BLaER1 (cell line): Measurements from ENCODE around the gene POLR2C.

Experiments used
- H3K27ac ChIP-seq: shearing (Covaris generic); formaldehyde crosslinking; 2 replicates; pipeline ENCODE4 v1.8.1; 2022
- H3K27me3 ChIP-seq: shearing (Covaris generic); formaldehyde crosslinking; 2 replicates; pipeline ENCODE4 v1.8.1; 2022
- H3K36me3 ChIP-seq: shearing (Covaris generic); formaldehyde crosslinking; 2 replicates; pipeline ENCODE4 v1.8.1; 2022
- H3K4me1 ChIP-seq: shearing (Covaris generic); formaldehyde crosslinking; 2 replicates; pipeline ENCODE4 v1.8.1; 2022
- H3K4me2 ChIP-seq: shearing (Covaris generic); formaldehyde crosslinking; 2 replicates; pipeline ENCODE4 v1.8.1; 2022
- H3K4me3 ChIP-seq: shearing (Covaris generic); formaldehyde crosslinking; 2 replicates; pipeline ENCODE4 v1.8.1; 2022
- H3K9ac ChIP-seq: shearing (Covaris generic); formaldehyde crosslinking; 2 replicates; pipeline ENCODE4 v1.8.1; 2022
- H3K9me3 ChIP-seq: shearing (Covaris generic); formaldehyde crosslinking; 2 replicates; pipeline ENCODE4 v1.8.1; 2022
- H4K20me1 ChIP-seq: shearing (Covaris generic); formaldehyde crosslinking; 2 replicates; pipeline ENCODE4 v1.8.1; 2022
- Cebpa-rat ChIP-seq: shearing (Covaris generic); IDR thresholded peaks from 2 replicates; pipeline ENCODE4 v1.8.1; 2022

The POLR2C gene

GRCh38 chr16:57471209-57471608, 8.7 kb downstream of the POLR2C start:
- TF ChIP-seq Cebpa-rat: no peak
- Histone ChIP-seq H3K4me1 (peaks cover 37% of the 10 kb centered on the region), H3K4me3 (no peak overlapping the region), H3K9me3 (no peaks in the 10 kb centered on the region), H3K4me2 (no peak overlapping the region), H3K9ac (no peak overlapping the region), H3K27me3 (no peaks in the 10 kb centered on the region), H3K27ac (no peak overlapping the region), H3K36me3 (peaks cover 84% of the 10 kb centered on the region), H4K20me1 (peaks cover 47% of the 10 kb centered on the region)

DNA sequence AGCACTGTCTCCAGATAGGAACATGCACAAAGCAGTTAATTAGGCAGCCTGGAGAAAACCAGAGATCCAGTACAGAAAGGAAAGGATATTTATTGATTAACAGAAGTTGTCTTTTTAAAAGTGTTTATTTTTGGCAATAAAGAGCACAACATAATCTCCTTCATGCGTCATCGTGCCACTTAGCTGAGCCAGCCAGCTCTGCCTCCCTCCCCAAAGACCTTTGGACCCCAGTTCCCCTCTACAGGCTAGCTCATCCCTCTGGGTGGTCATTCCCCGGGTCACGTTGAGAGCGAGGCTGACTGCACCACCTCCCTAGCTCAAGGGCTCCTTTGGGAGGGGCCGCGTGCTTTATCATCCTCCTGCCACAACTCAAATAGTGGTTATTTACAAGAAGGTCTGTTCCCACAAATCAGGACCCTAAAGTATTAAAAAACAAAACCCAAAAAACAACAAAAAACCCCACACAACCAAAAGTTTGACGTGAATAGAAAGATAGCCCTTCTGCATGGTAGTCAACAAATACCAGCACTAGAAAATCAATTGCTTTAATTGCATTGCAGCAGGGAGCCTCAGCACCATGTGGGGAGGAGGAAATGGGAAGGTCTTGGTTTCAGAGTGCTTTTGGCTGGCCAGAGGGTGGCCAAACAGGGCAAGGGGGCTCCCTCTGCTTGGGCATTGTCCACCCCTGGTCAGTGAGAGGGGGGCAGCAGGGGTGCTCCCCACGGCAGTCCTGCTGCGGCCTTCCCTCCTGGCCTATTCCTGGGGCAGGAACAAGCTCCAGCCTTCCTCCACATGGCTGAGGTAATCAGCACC, 9.6 kb downstream of the POLR2C start:
- no peaks in the 10 kb centered on the region for H3K9me3 ChIP-seq
- no peak overlapping the region for H3K4me3 ChIP-seq
- peaks cover 52% of the 10 kb centered on the region for H4K20me1 ChIP-seq
- H3K4me2 ChIP-seq: peak overlapping the region; percentile 67
- H3K4me1 ChIP-seq: peaks cover 46% of the 10 kb centered on the region
- TF ChIP-seq Cebpa-rat: no peak
- H3K9ac ChIP-seq: peak overlapping the region; percentile 42
- H3K27ac ChIP-seq: peak overlapping the region; percentile 64
- H3K27me3 ChIP-seq: no peaks in the 10 kb centered on the region
- peaks cover 76% of the 10 kb centered on the region for H3K36me3 ChIP-seq

DNA sequence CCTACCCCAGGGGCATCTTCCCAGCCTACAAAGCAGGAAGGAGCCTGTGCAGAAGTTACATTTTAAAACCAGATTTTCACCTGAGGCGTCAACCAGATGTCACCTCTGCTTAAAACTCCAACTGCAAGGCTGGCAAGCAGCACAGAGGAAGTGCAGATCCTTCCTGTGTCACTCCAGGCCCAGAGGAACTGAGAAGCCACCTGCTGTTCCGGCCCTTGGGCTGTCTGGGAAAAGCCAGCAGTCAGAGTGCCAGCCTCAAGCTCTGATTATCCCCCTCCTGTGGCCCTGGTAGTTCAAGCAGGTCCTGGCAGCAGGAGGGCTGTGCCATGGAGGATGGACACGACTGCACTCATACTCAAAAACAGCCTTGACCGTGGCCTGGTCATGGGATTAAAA, 10.2 kb downstream of the POLR2C start:
- Histone ChIP-seq H4K20me1 (peaks cover 58% of the 10 kb centered on the region), H3K4me2 (peak overlapping the region; percentile 67), H3K4me3 (no peak overlapping the region), H3K9ac (peak overlapping the region; percentile 42), H3K27ac (peak overlapping the region; percentile 64), H3K4me1 (peaks cover 52% of the 10 kb centered on the region), H3K9me3 (no peaks in the 10 kb centered on the region), H3K36me3 (peaks cover 70% of the 10 kb centered on the region), H3K27me3 (no peaks in the 10 kb centered on the region)
- no peak for TF ChIP-seq Cebpa-rat

DNA sequence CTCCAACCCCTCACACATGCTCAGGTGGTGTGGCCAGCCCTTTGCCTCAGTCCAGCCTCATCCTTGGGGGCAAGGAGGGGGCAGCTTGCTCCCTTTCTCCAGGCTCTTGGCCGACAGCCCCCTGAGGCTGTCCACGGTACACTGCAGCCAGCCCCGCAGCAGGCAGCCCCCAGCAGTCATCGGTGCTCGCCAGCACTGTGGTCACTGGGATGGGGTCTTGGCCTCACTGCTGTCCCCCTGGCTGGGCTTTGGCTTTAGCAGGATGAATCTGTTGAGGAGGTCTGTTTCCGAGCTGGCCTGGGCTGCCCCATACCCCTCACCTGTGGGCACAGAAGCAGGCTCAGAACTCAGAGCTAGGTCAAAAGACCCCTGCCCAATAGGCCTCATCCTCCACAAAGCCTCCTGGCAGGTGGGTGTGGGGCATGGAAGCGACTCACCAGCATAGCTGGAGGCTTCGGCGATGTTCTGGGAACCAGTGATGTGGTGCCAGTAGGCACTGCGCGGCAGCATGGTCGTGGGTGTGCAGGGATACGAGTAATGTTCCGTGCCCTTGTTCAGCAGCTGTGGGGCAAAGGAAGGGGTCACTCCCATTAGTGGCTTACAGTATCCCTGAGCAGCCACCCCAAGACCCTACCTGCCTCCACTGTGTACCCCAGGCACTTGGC, 10.8 kb downstream of the POLR2C start:
- Histone ChIP-seq H4K20me1 (peaks cover 59% of the 10 kb centered on the region), H3K9ac (peak overlapping the region; percentile 42; the same call in 1 of the 2 replicates), H3K36me3 (peaks cover 63% of the 10 kb centered on the region), H3K9me3 (no peaks in the 10 kb centered on the region), H3K27me3 (no peaks in the 10 kb centered on the region), H3K27ac (peak overlapping the region; percentile 64), H3K4me2 (peak overlapping the region; percentile 67), H3K4me1 (peaks cover 58% of the 10 kb centered on the region), H3K4me3 (no peak overlapping the region)
- TF ChIP-seq Cebpa-rat: no peak

DNA sequence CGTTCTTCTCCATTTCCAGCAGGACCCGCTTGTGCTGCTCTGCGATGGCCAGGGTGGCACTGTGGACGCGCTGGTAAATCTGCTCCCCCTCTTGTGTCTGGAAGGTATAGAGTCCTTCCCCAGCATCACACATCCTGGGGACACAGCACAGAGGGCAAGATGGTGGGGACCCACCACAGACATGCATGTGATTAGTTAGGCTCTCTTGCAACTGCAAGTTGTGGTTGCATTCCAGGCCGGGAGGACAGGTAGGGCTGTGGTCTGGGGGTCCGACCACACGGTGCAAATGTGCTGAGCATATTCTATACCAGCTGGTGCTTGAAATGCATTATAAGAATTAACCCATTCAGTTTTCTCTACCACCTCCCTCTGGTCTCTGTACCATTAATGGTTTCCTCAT, 11.4 kb downstream of the POLR2C start:
- Histone ChIP-seq H3K9ac (no peak overlapping the region), H3K4me2 (no peak overlapping the region), H3K4me3 (no peak overlapping the region), H3K4me1 (peaks cover 64% of the 10 kb centered on the region), H4K20me1 (peaks cover 57% of the 10 kb centered on the region), H3K27me3 (no peaks in the 10 kb centered on the region), H3K36me3 (peaks cover 57% of the 10 kb centered on the region), H3K9me3 (no peaks in the 10 kb centered on the region), H3K27ac (no peak overlapping the region)
- no peak for TF ChIP-seq Cebpa-rat

GRCh38 chr16:57474671-57475661, 12.5 kb downstream of the POLR2C start:
- Histone ChIP-seq H3K36me3 (peaks cover 47% of the 10 kb centered on the region), H3K27ac (peak overlapping the region; percentile 55), H3K27me3 (no peaks in the 10 kb centered on the region), H3K9ac (no peak overlapping the region), H3K4me2 (peak overlapping the region; percentile 98), H4K20me1 (peaks cover 47% of the 10 kb centered on the region), H3K4me1 (peaks cover 75% of the 10 kb centered on the region), H3K9me3 (no peaks in the 10 kb centered on the region), H3K4me3 (no peak overlapping the region)
- no peak for TF ChIP-seq Cebpa-rat

- H3K4me3 ChIP-seq: no peak overlapping the region
Observed at GRCh38 chr16:57475711-57476339, 13.3 kb downstream of the POLR2C start.

GRCh38 chr16:57476546-57477410, 14.3 kb downstream of the POLR2C start:
- no peak for TF ChIP-seq Cebpa-rat
- Histone ChIP-seq H3K27me3 (no peaks in the 10 kb centered on the region), H3K36me3 (peaks cover 30% of the 10 kb centered on the region), H3K9me3 (no peaks in the 10 kb centered on the region), H3K4me2 (peak overlapping the region; percentile 98), H3K27ac (peak overlapping the region; percentile 29; the same call in 1 of the 2 replicates), H3K9ac (no peak overlapping the region; the same call in 1 of the 2 replicates), H3K4me1 (peaks cover 90% of the 10 kb centered on the region), H4K20me1 (peaks cover 47% of the 10 kb centered on the region), H3K4me3 (no peak overlapping the region)

More at GRCh38 chr16:57475711-57476339, 13.3 kb downstream of the POLR2C start:
- H3K4me1 ChIP-seq: peaks cover 83% of the 10 kb centered on the region
- peaks cover 38% of the 10 kb centered on the region for H3K36me3 ChIP-seq
- no peak overlapping the region; the same call in 1 of the 2 replicates for H3K27ac ChIP-seq
- H3K4me2 ChIP-seq: peak overlapping the region; percentile 98
- no peak for TF ChIP-seq Cebpa-rat
- H4K20me1 ChIP-seq: peaks cover 47% of the 10 kb centered on the region
- no peaks in the 10 kb centered on the region for H3K9me3 ChIP-seq
- H3K9ac ChIP-seq: no peak overlapping the region
- no peaks in the 10 kb centered on the region for H3K27me3 ChIP-seq
